Measurements from ENCODE around the gene SPATA13.

DNA sequence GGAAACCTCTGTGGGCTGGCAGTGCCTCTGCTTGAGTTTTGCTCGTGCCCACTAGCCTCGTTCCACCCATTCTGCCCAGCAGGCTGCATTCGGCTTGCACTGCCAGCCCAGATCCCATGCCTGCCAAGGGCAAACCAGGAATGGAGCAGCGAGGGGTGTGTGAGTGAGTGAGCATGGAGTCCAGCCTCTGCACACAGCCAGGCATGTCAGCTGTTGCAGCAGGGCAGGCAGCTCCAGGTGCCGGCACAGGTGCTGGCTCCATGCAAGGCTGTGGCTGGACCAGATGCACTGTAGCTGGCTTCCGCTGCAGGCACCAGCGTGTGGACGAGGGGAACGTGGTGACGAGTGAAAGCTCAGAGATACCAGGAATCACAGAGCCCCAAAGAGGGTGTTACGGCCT is 64.5 kb downstream of the SPATA13 start:
- TF ChIP-seq, protein P1, sequence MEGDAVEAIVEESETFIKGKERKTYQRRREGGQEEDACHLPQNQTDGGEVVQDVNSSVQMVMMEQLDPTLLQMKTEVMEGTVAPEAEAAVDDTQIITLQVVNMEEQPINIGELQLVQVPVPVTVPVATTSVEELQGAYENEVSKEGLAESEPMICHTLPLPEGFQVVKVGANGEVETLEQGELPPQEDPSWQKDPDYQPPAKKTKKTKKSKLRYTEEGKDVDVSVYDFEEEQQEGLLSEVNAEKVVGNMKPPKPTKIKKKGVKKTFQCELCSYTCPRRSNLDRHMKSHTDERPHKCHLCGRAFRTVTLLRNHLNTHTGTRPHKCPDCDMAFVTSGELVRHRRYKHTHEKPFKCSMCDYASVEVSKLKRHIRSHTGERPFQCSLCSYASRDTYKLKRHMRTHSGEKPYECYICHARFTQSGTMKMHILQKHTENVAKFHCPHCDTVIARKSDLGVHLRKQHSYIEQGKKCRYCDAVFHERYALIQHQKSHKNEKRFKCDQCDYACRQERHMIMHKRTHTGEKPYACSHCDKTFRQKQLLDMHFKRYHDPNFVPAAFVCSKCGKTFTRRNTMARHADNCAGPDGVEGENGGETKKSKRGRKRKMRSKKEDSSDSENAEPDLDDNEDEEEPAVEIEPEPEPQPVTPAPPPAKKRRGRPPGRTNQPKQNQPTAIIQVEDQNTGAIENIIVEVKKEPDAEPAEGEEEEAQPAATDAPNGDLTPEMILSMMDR (IDR thresholded peaks at IDR 0.05) = no peak
- no peak for TF ChIP-seq POLR2A (IDR thresholded peaks at IDR 0.05)
